Umbilical cord (tissue), 2 donors: Measurements from ENCODE around the gene MAPK1. TPM values are rescaled to one million over a fixed set of nuclear protein-coding genes. Genes with fewer than 3 reads are reported as not detected.
"Not testable (repeated sequence)": the region's sequence is repeated elsewhere in the genome, so short reads cannot be mapped to it uniquely, and the experiment has no call there.

Experiments
- DNase-seq: peaks from one replicate; pipeline ENCODE4 v3.0.0-alpha.2; 2015; ENCODE audit warnings: low spot score
- total RNA-seq: library from RNA; depleted of rRNA; stranded (reverse); fragments of >200 nt; gene quantifications from one replicate; pipeline ENCODE4 v1.2.3, GENCODE V29; 2014; ENCODE audit warnings: low replicate concordance; ENCODE audit not compliant: insufficient read depth

Gene MAPK1
- total RNA-seq, 1 donor from 2014 or later = 47.9 TPM

- DNase-seq = no peak
Observed at GRCh38 chr22:21758091-21758864, 109.2 kb downstream of the MAPK1 start.

GRCh38 chr22:21755851-21756284 lies 111.6 kb downstream of the MAPK1 start:
- DNase-seq = no peak

- peak; percentile 28 for DNase-seq
Observed at GRCh38 chr22:21754523-21754922, 112.9 kb downstream of the MAPK1 start.

- no peak for DNase-seq
Observed at GRCh38 chr22:21753374-21754111, 113.9 kb downstream of the MAPK1 start.

- DNase-seq = no peak
Observed at GRCh38 chr22:21752276-21752675, 115.2 kb downstream of the MAPK1 start.

- DNase-seq = no peak
Observed at GRCh38 chr22:21745948-21746347, 121.5 kb downstream of the MAPK1 start.

GRCh38 chr22:21744917-21745316 lies 122.5 kb downstream of the MAPK1 start:
- DNase-seq = not testable (repeated sequence)

- no peak for DNase-seq
Observed at GRCh38 chr22:21741790-21742189, 125.7 kb downstream of the MAPK1 start.

- no peak for DNase-seq
Observed at GRCh38 chr22:21741059-21741458, 126.4 kb downstream of the MAPK1 start.

- DNase-seq = no peak
Observed at GRCh38 chr22:21739828-21740377, 127.5 kb downstream of the MAPK1 start.

- no peak for DNase-seq
Observed at GRCh38 chr22:21738966-21739365, 128.5 kb downstream of the MAPK1 start.

- no peak for DNase-seq
Observed at GRCh38 chr22:21738081-21738480, 129.4 kb downstream of the MAPK1 start.

GRCh38 chr22:21736948-21737347 lies 130.5 kb downstream of the MAPK1 start:
- DNase-seq = no peak

GRCh38 chr22:21736084-21736642 lies 131.3 kb downstream of the MAPK1 start:
- DNase-seq = no peak

- peak; percentile 98 for DNase-seq
Observed at GRCh38 chr22:21735200-21736083, 132.0 kb downstream of the MAPK1 start, which contains the start of gene YPEL1. YPEL1 (minus strand) TSS chr22:21735794; CDS start chr22:21710744, 25,050 bp downstream.

- no peak for DNase-seq
Observed at GRCh38 chr22:21734540-21735199, 132.8 kb downstream of the MAPK1 start.

GRCh38 chr22:21731503-21731902 lies 135.9 kb downstream of the MAPK1 start:
- no peak for DNase-seq

GRCh38 chr22:21730535-21731308 lies 136.7 kb downstream of the MAPK1 start:
- no peak for DNase-seq

GRCh38 chr22:21729184-21729583 lies 138.3 kb downstream of the MAPK1 start:
- DNase-seq = not testable (repeated sequence)

- DNase-seq = no peak
Observed at GRCh38 chr22:21728270-21728669, 139.2 kb downstream of the MAPK1 start.
